ENCODE measurements around the gene TBXAS1. TPM values are rescaled to one million over a fixed set of nuclear protein-coding genes. Genes with fewer than 3 reads are reported as not detected.
A peak's percentile ranks its signal among the peaks of the same experiment; 100 is the strongest.

TBXAS1 gene
- total RNA-seq, 1 experiment from 2014 or later, result 13.0 TPM

DNA sequence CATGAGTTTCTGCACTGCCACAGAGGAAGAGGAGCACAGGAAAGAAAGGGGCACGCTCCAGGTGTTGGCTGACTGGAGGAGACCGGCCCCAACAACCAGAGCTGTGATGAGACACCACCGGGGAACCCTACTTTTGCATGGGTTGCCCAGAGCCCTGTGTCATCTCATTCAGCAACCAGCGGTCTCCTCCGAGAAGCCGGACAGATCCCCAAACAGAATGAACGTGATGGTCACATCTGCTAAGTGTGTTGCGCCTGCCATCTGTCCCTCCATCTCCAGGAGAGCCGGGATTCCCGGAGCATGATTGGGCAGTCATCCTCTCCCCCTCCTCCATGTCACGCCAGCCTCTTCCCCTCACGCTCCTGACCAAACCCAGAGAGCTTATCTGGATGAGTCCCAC, 210.8 kb downstream of the TBXAS1 start:
- DNase-seq (ENCODE audit: low read depth), result no peak

- DNase-seq (ENCODE audit: low read depth), result no peak
Observed at GRCh38 chr7:140041659-140042385, 212.8 kb downstream of the TBXAS1 start.

DNA sequence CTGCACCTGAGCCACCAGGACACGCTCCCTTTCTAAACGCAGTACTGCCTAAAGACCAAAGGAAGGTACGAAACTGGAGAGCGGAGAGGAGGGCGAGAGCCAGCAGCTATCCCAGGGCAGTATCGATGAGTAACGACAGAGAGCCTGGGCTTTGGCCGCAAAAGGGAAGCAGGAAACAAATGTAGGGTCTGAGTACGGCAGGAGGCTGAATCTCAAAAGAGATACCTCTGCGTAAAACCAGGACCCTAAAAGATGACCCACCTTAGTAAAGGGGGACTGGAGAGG, 213.3 kb downstream of the TBXAS1 start:
- no peak for DNase-seq (ENCODE audit: low read depth)

DNA sequence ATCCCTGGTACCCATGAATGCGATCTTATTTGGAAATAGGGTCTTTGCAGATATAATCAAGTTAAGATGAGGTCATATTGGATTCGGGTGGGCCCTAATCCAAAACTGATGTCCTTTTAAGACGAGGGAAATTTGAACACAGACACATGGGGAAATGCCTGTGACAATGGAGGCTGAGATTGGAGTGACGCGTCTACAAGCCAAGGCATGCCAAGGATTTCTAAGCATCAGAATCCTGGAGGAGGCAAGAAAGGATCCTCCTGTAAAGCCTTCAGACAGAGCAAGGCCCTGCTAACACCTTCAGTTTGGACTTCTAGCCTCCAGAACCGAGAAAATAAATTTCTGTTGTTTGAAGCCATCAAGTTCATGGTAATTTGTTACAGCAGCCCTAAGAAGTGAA, 215.2 kb downstream of the TBXAS1 start:
- DNase-seq (ENCODE audit: low read depth), result no peak

DNA sequence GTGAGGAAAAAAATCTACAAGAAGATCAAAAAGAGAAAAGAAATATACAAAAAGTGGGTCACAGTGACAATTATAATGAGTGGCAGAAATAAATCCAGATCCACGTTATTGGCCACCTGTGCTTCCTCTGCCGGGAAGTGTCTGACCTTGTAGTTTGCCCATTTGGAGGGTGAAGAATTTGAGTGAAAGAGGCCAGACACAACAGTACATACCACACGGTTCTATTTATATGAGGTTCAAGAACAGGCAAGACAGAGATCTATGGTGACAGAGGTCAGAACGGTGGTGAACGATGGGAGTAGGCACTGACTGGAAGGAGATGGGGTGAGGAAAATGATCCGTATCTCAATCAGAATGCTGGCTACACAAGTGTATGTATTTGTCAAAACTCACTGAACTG, 216.6 kb downstream of the TBXAS1 start:
- no peak for DNase-seq (ENCODE audit: low read depth)

GRCh38 chr7:140047197-140047596, 218.1 kb downstream of the TBXAS1 start:
- DNase-seq (ENCODE audit: low read depth), result no peak

GRCh38 chr7:140048138-140048537, 219.1 kb downstream of the TBXAS1 start:
- no peak for DNase-seq (ENCODE audit: low read depth)

DNA sequence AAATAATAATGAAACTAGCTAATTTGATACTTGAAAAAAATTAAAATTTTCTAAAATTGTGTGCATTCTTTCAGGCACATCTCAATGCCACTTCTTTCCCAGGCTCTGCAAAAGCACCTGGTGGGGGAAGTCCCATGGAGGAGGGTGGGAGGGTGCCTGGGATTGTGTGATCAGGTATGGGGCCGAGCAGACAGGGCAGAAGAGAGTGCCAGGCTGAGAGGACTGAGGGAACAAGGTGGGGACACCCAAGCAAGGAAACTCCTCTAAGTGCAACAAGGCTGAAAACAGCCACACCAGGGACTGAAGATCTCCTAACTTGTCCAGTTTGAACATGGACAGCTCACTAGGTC, 219.9 kb downstream of the TBXAS1 start:
- DNase-seq (ENCODE audit: low read depth), result no peak

DNA sequence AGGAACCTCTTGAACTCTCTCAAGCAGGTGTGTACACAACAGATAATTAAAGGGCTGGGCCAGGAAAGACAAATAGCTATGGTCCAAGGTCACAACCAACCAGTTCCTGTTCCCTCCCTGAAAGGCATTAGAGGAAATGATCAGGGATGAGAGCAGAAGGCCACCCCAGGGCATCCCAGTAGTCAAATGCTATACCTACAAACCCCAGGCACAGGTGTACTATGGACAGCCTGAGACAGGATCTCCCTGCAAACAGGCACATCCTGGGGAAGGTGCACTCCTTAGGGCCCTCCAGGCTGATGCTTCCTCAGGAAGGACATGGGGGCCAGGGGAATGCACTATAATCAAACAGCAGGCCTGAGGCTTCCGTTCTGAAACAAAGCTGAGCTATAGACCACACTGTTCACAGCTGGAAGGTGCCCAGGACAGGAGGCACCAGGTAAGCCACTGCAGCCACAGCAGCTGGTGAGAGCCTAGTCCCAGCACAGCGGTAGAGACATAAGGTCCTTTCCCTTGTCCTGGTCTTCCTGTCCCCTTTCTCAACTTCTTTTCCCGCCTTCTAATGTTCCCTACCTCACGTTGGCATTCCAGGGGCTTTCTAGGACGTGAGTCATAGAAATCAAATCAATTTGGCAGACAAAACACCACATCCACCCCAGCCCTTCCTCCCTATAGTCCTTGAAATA, 220.4 kb downstream of the TBXAS1 start:
- peak; percentile 68 for DNase-seq (ENCODE audit: low read depth)

- no peak for DNase-seq (ENCODE audit: low read depth)
Observed at GRCh38 chr7:140050100-140050499, 221.0 kb downstream of the TBXAS1 start.

DNA sequence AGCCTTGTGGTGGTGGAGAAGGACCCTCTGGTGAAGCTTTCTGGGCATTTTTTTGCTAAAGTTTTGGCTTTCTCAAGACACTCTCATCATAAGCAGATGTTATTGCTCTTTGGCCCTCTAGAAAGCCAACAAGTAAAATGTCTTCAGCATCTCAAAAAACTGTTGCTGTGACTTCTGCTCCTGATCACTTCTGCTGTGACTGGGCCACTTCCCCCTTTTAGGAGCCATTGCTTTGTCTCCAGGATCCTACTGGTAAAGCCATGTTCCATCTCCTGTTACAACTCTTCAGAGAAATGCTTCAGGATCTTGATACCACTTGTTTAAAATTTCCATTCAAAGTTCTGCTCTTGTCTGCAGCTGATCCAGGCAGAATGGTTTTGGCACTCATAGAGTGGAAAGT, 222.8 kb downstream of the TBXAS1 start:
- DNase-seq (ENCODE audit: low read depth), result no peak

DNA sequence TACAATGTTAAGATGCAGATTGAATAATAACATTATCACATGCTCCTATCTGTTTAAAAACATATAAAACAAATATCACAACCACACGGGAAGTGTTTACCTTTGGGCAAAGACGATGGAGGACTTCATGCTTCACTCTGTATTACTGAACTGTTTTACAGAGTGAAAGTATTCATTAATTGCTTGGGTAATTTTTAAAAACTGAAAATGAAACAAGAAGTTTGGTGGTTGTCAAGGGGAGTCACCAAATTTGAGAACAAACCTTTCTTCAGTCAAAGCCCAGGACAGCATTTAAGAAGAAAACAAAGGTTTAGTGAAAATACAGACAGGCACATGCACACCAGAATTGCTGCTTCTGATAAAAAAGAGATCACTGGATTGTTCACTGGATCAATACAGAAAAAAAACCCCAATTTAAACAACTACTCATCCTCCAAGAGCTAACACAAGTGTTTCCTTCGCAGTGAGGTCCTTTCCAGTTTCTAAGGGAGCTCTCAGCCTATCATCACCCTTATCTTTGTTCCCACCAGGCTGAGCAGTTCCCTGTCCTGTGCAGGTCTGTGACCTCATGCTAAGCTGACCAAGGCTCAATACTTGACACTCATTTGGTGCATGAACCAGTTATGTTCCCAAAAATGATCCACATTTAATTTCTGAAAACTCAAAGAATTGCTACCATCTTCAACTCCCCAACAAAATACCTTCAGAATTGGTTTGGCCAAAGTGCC, 224.9 kb downstream of the TBXAS1 start:
- DNase-seq (ENCODE audit: low read depth), result no peak

- no peak for DNase-seq (ENCODE audit: low read depth)
Observed at GRCh38 chr7:140054751-140055150, 225.7 kb downstream of the TBXAS1 start.

- no peak for DNase-seq (ENCODE audit: low read depth)
Observed at GRCh38 chr7:140055833-140056232, 226.8 kb downstream of the TBXAS1 start.

DNA sequence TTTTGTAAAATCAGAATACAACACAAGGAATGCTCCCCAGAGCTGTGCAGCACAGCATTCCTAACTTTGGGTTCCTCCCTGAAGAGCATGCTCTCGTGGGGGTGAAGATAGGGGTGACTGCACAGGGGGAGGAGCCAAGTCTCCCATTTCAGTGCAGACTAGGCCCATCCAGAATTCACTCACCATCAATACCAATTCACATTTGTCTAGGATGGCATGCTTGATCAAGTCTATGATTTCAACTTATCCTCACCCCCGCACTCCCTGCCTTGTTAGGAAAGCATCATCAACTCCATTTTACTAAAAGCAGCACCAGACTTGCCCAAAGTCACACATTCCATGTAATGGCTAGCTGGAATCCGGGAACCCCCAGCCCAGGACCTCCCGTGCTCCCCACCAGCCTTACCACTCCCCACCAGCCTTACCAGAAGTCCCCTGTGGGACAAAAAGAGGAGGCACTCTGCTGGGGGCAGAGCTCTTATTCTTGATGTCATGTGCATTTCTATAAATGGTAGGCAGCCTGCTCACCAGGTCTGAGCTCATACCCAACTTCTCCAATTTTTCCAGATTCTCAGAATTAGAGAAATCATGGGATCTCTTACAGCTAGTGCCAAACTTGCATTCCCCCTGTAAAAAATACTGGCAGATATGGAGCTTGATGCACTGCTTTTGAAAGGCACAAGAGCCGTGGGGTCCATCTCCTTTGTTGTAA, 227.5 kb downstream of the TBXAS1 start:
- DNase-seq (ENCODE audit: low read depth), result no peak

GRCh38 chr7:140057143-140057535, 228.1 kb downstream of the TBXAS1 start:
- no peak for DNase-seq (ENCODE audit: low read depth)

- no peak for DNase-seq (ENCODE audit: low read depth)
Observed at GRCh38 chr7:140058517-140058916, 229.5 kb downstream of the TBXAS1 start.

- DNase-seq (ENCODE audit: low read depth), result peak; percentile 88
Observed at GRCh38 chr7:140059273-140060242, 230.5 kb downstream of the TBXAS1 start.

DNA sequence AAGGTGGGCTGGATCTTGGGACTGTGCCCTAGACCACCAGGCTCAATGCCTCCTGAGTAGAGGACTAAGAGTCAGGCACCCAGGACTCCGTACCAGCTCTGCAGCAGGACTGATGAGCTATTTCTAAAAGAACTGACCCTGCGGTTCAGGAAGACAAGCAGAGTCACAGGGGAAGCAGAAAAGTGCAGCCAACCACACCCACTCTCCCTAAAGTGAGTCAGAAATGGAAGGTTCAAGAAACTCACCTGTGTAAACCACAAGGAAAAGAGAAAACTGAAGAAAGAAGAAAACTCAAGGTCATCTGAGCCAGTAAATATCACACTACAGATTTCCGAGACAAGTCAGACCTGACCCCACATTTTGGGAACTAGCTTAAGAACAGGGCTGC, 231.2 kb downstream of the TBXAS1 start:
- DNase-seq (ENCODE audit: low read depth), result no peak

GRCh38 chr7:140060788-140061606, 231.9 kb downstream of the TBXAS1 start:
- no peak for DNase-seq (ENCODE audit: low read depth)
